Measurements from ENCODE around the gene PAM. TPM values are rescaled to one million over a fixed set of nuclear protein-coding genes. Genes with fewer than 3 reads are reported as not detected.

The PAM gene
- total and polyA plus RNA-seq, 2 of the 8 experiments (the other 6 are each of a cell fraction or from before 2014, with no cell fraction given) = 30.4 to 67.8 TPM

- Histone ChIP-seq H3K27me3 (replicated peaks in 1 of 4; ENCODE audit: control insufficient read depth in 3 of 4, extremely low read depth in 1 of 4, insufficient read depth in 3 of 4, low read length in 3 of 4) (no peaks in the 10 kb centered on the region), H3K79me1 (ENCODE audit: low read depth, low read length) (no peaks in the 10 kb centered on the region), H3K36me3 (ENCODE audit: control insufficient read depth in 2 of 4, insufficient read depth in 4 of 4, low read length in 3 of 4) (no peaks in the 10 kb centered on the region; a peak in 1 of 8 replicates), H3K18ac (ENCODE audit: extremely low read depth, low read length) (no peak overlapping the region), H3K14ac (ENCODE audit: insufficient read length) (no peak overlapping the region), H2BK20ac (ENCODE audit: low read length) (no peak overlapping the region), H3K4me2 (ENCODE audit: insufficient read depth in 1 of 2, low read depth in 2 of 2, low read length in 2 of 2) (no peak overlapping the region), H2BK120ac (replicated peaks; ENCODE audit: low read depth, low read length) (no peak overlapping the region), H3K56ac (replicated peaks; ENCODE audit: insufficient read length, low read depth, low read length) (no peak overlapping the region), H3K27ac (ENCODE audit: low read depth, low read length) (no peak overlapping the region), H3K4me3 (ENCODE audit: extremely low read depth in 1 of 4, insufficient read depth in 2 of 4, low read depth in 3 of 4, low read length in 4 of 4) (no peak overlapping the region), H2AK5ac (ENCODE audit: low read depth, low read length) (no peak overlapping the region), H3K9me3 (ENCODE audit: insufficient read depth in 2 of 2, low read depth in 1 of 2, low read length in 1 of 2) (no peaks in the 10 kb centered on the region), H3K23me2 (ENCODE audit: low read depth, low read length) (no peaks in the 10 kb centered on the region), H4K5ac (ENCODE audit: insufficient read length, low read depth, low read length) (no peak overlapping the region), H4K20me1 (replicated peaks in 1 of 2; ENCODE audit: control insufficient read depth in 1 of 2, insufficient read depth in 2 of 2, low read length in 2 of 2) (no peaks in the 10 kb centered on the region), H2BK15ac (ENCODE audit: low read length) (no peak overlapping the region), H2BK5ac (ENCODE audit: low read depth, low read length) (no peak overlapping the region), H3K23ac (ENCODE audit: insufficient read length) (no peak overlapping the region), H3K79me2 (ENCODE audit: control insufficient read depth in 1 of 2, insufficient read depth in 2 of 2, low read length in 2 of 2) (no peaks in the 10 kb centered on the region), H4K8ac (ENCODE audit: extremely low read depth, insufficient read depth, low read length) (no peak overlapping the region), H3K9ac (replicated peaks in 1 of 4; ENCODE audit: extremely low read depth in 1 of 4, low read depth in 3 of 4, low read length in 3 of 4) (no peak overlapping the region), H3K4ac (replicated peaks; ENCODE audit: insufficient read length, low read depth, low read length) (no peak overlapping the region), H3K4me1 (replicated peaks in 1 of 4; ENCODE audit: control insufficient read depth in 3 of 4, insufficient read depth in 4 of 4, low read length in 3 of 4) (no peaks in the 10 kb centered on the region), H2AFZ (ENCODE audit: low read length) (no peak overlapping the region), H4K91ac (replicated peaks; ENCODE audit: insufficient read length, low read length) (no peak overlapping the region), H2BK12ac (ENCODE audit: low read depth, low read length) (no peak overlapping the region)
- no peak for TF ChIP-seq MAX (IDR thresholded peaks at IDR 0.05)
- TF ChIP-seq ATF3 (IDR thresholded peaks at IDR 0.05; ENCODE audit: insufficient read depth, low read depth, low read length) = no peak
- peak; percentile 32; the same call in 1 of the 2 replicates for TF ChIP-seq TEAD4 (IDR thresholded peaks at IDR 0.05; ENCODE audit: low read depth, low read length)
- no peak for TF ChIP-seq KDM1A (IDR thresholded peaks at IDR 0.05; ENCODE audit: borderline replicate concordance, low read length)
- no peak for TF ChIP-seq POLR2AphosphoS5 (IDR thresholded peaks at IDR 0.05; ENCODE audit: low read depth, low read length)
- no peak for TF ChIP-seq RXRA (IDR thresholded peaks at IDR 0.05; ENCODE audit: insufficient read depth, low read depth, low read length)
- no peak for DNase-seq (ENCODE audit: low read depth in 1 of 2, low spot score in 2 of 2)
- ChIA-PET POLR2A (ENCODE audit: partially characterized antibody) (interaction anchor here (0.8 kb wide), 1 partner anchor 24 kb away, joined by 4 read pairs; no protein-coding TSS in a partner anchor), CTCF (ENCODE audit: partially characterized antibody) (interaction anchor here (3.1 kb wide), 1 partner anchor 9 kb away, joined by 8 read pairs; no protein-coding TSS in a partner anchor)
- no peak for FAIRE-seq
- 86% methylated on average over 3 of the region's 3 CpGs; no CpG with 5 or more reads in 1 of the 2 experiments for WGBS, 2 experiments (ENCODE audit: extremely low coverage in 1 of 2, insufficient coverage in 1 of 2, insufficient read length in 1 of 2, insufficient replicate concordance in 2 of 2, low coverage in 1 of 2, low lambda C conversion rate in 2 of 2, missing lambda C conversion rate in 1 of 2)
Measured at GRCh38 chr5:102930244-102930643, 175.1 kb downstream of the PAM start.

Measured in H1 (cell line).